Measurements from ENCODE around the gene ZFYVE28. TPM values are rescaled to one million over a fixed set of nuclear protein-coding genes. Genes with fewer than 3 reads are reported as not detected.

The ZFYVE28 gene
- total RNA-seq, 2 experiments from 2014 or later: 26.2 to 28.0 TPM

- intact Hi-C loops (cut with DNase I, micrococcal nuclease): no loop called here
- H3K9me3 Mint-ChIP-seq: peaks cover 3% of the 10 kb centered on the region
- no peak overlapping the region for H3K4me3 Mint-ChIP-seq
- Histone ChIP-seq H3K27ac (ENCODE audit: low read depth in 1 of 2, low read length in 2 of 2) (no peak overlapping the region), H3K4me1 (ENCODE audit: insufficient read depth, low read length) (peaks cover 11% of the 10 kb centered on the region), H3K27me3 (ENCODE audit: control insufficient read depth in 1 of 2, insufficient read depth in 2 of 2, low read length in 2 of 2) (no peaks in the 10 kb centered on the region), H3K4me3 (ENCODE audit: low read length) (no peak overlapping the region), H3K9me3 (ENCODE audit: control insufficient read depth in 1 of 2, insufficient read depth in 1 of 2, low read length in 2 of 2) (peaks cover 4% of the 10 kb centered on the region in 2 experiments), H3K36me3 (ENCODE audit: insufficient read depth, low read length) (peaks cover 26% of the 10 kb centered on the region)
- no peaks in the 10 kb centered on the region for H3K27me3 Mint-ChIP-seq
- no peak for ATAC-seq (ENCODE audit: poor library complexity)
- no peak for TF ChIP-seq CTCF (IDR thresholded peaks at IDR 0.05)
- no peak overlapping the region for H3K27ac Mint-ChIP-seq
- ChIA-PET POLR2A (no interaction called here), CTCF (no interaction called here)
- DNase-seq: no peak
- peaks cover 43% of the 10 kb centered on the region for H3K36me3 Mint-ChIP-seq (ENCODE audit: low read depth)
- H3K4me1 Mint-ChIP-seq (ENCODE audit: low read depth): no peaks in the 10 kb centered on the region
Observed at GRCh38 chr4:2332976-2333319, 85.5 kb downstream of the ZFYVE28 start.

- peaks cover 4 to 9% of the 10 kb centered on the region in 2 experiments for H3K9me3 ChIP-seq (ENCODE audit: control insufficient read depth in 1 of 2, insufficient read depth in 1 of 2, low read length in 2 of 2)
- H3K27ac ChIP-seq (ENCODE audit: low read depth in 1 of 2, low read length in 2 of 2): no peak overlapping the region
- no peak overlapping the region for H3K27ac Mint-ChIP-seq
- peaks cover 6% of the 10 kb centered on the region for H3K9me3 Mint-ChIP-seq
- no peak for TF ChIP-seq CTCF (IDR thresholded peaks at IDR 0.05)
- H3K4me1 ChIP-seq (ENCODE audit: insufficient read depth, low read length): peaks cover 11% of the 10 kb centered on the region
- POLR2A ChIA-PET: no interaction called here
- no peaks in the 10 kb centered on the region for H3K27me3 ChIP-seq (ENCODE audit: control insufficient read depth in 1 of 2, insufficient read depth in 2 of 2, low read length in 2 of 2)
- H3K36me3 ChIP-seq (ENCODE audit: insufficient read depth, low read length): peaks cover 25% of the 10 kb centered on the region
- H3K4me3 ChIP-seq (ENCODE audit: low read length): no peak overlapping the region
- H3K4me3 Mint-ChIP-seq: no peak overlapping the region
- intact Hi-C loops (cut with DNase I, micrococcal nuclease): no loop called here
- no peaks in the 10 kb centered on the region for H3K27me3 Mint-ChIP-seq
- ATAC-seq (ENCODE audit: poor library complexity) (no peak), DNase-seq (peak in 1 of 14 experiments; percentile 11)
- CTCF ChIA-PET: no interaction called here
- peaks cover 48% of the 10 kb centered on the region for H3K36me3 Mint-ChIP-seq (ENCODE audit: low read depth)
- H3K4me1 Mint-ChIP-seq (ENCODE audit: low read depth): no peaks in the 10 kb centered on the region
Observed at GRCh38 chr4:2332201-2332975, 86.1 kb downstream of the ZFYVE28 start.

- TF ChIP-seq CTCF (IDR thresholded peaks at IDR 0.05): no peak
- intact Hi-C loops (cut with DNase I, micrococcal nuclease): no loop called here
- Mint-ChIP-seq H3K9me3 (peaks cover 7% of the 10 kb centered on the region), H3K27me3 (no peaks in the 10 kb centered on the region), H3K27ac (no peak overlapping the region), H3K36me3 (ENCODE audit: low read depth) (peaks cover 52% of the 10 kb centered on the region), H3K4me1 (ENCODE audit: low read depth) (no peaks in the 10 kb centered on the region), H3K4me3 (no peak overlapping the region)
- ChIA-PET CTCF (no interaction called here), POLR2A (no interaction called here)
- Histone ChIP-seq H3K4me1 (ENCODE audit: insufficient read depth, low read length) (peaks cover 11% of the 10 kb centered on the region), H3K27ac (ENCODE audit: low read depth in 1 of 2, low read length in 2 of 2) (no peak overlapping the region), H3K4me3 (ENCODE audit: low read length) (no peak overlapping the region), H3K9me3 (ENCODE audit: control insufficient read depth in 1 of 2, insufficient read depth in 1 of 2, low read length in 2 of 2) (peaks cover 4 to 11% of the 10 kb centered on the region in 2 experiments), H3K27me3 (ENCODE audit: control insufficient read depth in 1 of 2, insufficient read depth in 2 of 2, low read length in 2 of 2) (no peaks in the 10 kb centered on the region), H3K36me3 (ENCODE audit: insufficient read depth, low read length) (peaks cover 19% of the 10 kb centered on the region)
- no peak for DNase-seq
- no peak for ATAC-seq (ENCODE audit: poor library complexity)
Observed at GRCh38 chr4:2331519-2332200, 86.8 kb downstream of the ZFYVE28 start.

All from CD4-positive, alpha-beta T cell (primary cell).